HEK293 (cell line): ENCODE measurements around the gene PHC3.

ENCODE experiments used
- CTCF ChIA-PET: fragments of 350-600 bp; formaldehyde crosslinking; extraction: SDS; loops from one replicate; lab custom pipeline; 2021; ENCODE audit warnings: antibody characterized with exemption; lab: Yijun Ruan, JAX
- POLR2A ChIA-PET: fragments of 300-600 bp; formaldehyde crosslinking; extraction: SDS; loops from one replicate; lab custom pipeline; 2020; ENCODE audit warnings: antibody characterized with exemption, inconsistent platforms; lab: Yijun Ruan, JAX
- H3K27ac ChIP-seq: fragments of 200-500 bp; sonication (Bioruptor generic); 2 replicates; pipeline ENCODE4 v1.5.1; 2014; ENCODE audit warnings: low read depth, low read length, control low read depth, inconsistent platforms; ENCODE audit errors: extremely low read depth
- H3K36me3 ChIP-seq, 2 experiments: fragments of 200-500 bp in 1 of 2; sonication (Bioruptor generic) in 1 of 2; 1 replicate in 1 of 2; 2 replicates in 1 of 2; pipeline ENCODE4 v1.5.1; 2014 to 2017; ENCODE audit warnings: inconsistent platforms in 2 of 2, low read length in 2 of 2; ENCODE audit not compliant: control insufficient read depth in 2 of 2, insufficient read depth in 1 of 2
- H3K4me1 ChIP-seq: fragments of 200-500 bp; sonication (Bioruptor generic); 2 replicates; pipeline ENCODE4 v1.5.1; 2014; ENCODE audit warnings: mild to moderate bottlenecking, low read length, inconsistent platforms; ENCODE audit not compliant: control insufficient read depth, insufficient read depth
- H3K4me3 ChIP-seq: 2 replicates; pipeline ENCODE4 v1.5.1; 2011; ENCODE audit warnings: low read depth, mild to moderate bottlenecking, control low read depth, low read length, moderate library complexity
- H3K9me3 ChIP-seq: fragments of 200-500 bp; sonication (Bioruptor generic); 2 replicates; pipeline ENCODE4 v1.5.1; 2014; ENCODE audit warnings: low read depth, low read length, inconsistent platforms; ENCODE audit not compliant: control insufficient read depth, insufficient read depth
- BCL11B ChIP-seq: fragments of 450-650 bp; formaldehyde crosslinking; IDR thresholded peaks from 2 replicates; pipeline ENCODE4 v1.5.1; 2016; ENCODE audit warnings: low read depth, missing biosample characterization, missing genetic modification characterization
- MEIS1 ChIP-seq: sonication (generic); formaldehyde crosslinking; IDR thresholded peaks from 2 replicates; pipeline ENCODE4 v1.8.1; 2022; ENCODE audit warnings: missing genetic modification reagents, mild to moderate bottlenecking, borderline replicate concordance
- MYNN ChIP-seq: fragments of 450-650 bp; formaldehyde crosslinking; IDR thresholded peaks from 2 replicates; pipeline ENCODE4 v1.5.1; 2016; ENCODE audit warnings: missing biosample characterization, missing genetic modification characterization, borderline replicate concordance
- RBAK ChIP-seq: fragments of 450-650 bp; formaldehyde crosslinking; IDR thresholded peaks from 2 replicates; pipeline ENCODE4 v1.5.1; 2016; ENCODE audit warnings: missing biosample characterization, missing genetic modification characterization
- SCRT1 ChIP-seq: fragments of 450-650 bp; formaldehyde crosslinking; IDR thresholded peaks from 2 replicates; pipeline ENCODE4 v1.5.1; 2016; ENCODE audit warnings: missing biosample characterization, missing genetic modification characterization, borderline replicate concordance
- SETDB1 ChIP-seq: IDR thresholded peaks from one replicate; pipeline ENCODE4 v1.6.1; 2017; ENCODE audit warnings: mild to moderate bottlenecking, low read length, moderate library complexity, mixed read lengths; ENCODE audit not compliant: insufficient read length
- TRIM28 ChIP-seq: IDR thresholded peaks from 2 replicates; pipeline ENCODE4 v1.6.1; 2011; ENCODE audit warnings: low read length, control low read depth, borderline replicate concordance
- YY2 ChIP-seq: fragments of 450-650 bp; formaldehyde crosslinking; IDR thresholded peaks from 2 replicates; pipeline ENCODE4 v1.5.1; 2016; ENCODE audit warnings: missing biosample characterization, missing genetic modification characterization
- ZBTB20 ChIP-seq: fragments of 450-650 bp; formaldehyde crosslinking; IDR thresholded peaks from 2 replicates; pipeline ENCODE4 v1.5.1; 2016; ENCODE audit warnings: missing biosample characterization, missing genetic modification characterization
- ZNF114 ChIP-seq: fragments of 450-650 bp; formaldehyde crosslinking; IDR thresholded peaks from 2 replicates; pipeline ENCODE4 v1.5.0; 2017; ENCODE audit warnings: missing biosample characterization, missing genetic modification characterization
- ZNF24 ChIP-seq: fragments of 450-650 bp; formaldehyde crosslinking; IDR thresholded peaks from 2 replicates; pipeline ENCODE4 v1.5.1; 2016; ENCODE audit warnings: missing biosample characterization, missing genetic modification characterization
- ZNF248 ChIP-seq: fragments of 450-650 bp; formaldehyde crosslinking; IDR thresholded peaks from 2 replicates; pipeline ENCODE4 v1.5.1; 2017; ENCODE audit warnings: missing biosample characterization, missing genetic modification characterization
- ZNF292 ChIP-seq: fragments of 450-650 bp; formaldehyde crosslinking; IDR thresholded peaks from 2 replicates; pipeline ENCODE4 v1.5.1; 2016; ENCODE audit warnings: low read depth, missing biosample characterization, missing genetic modification characterization, borderline replicate concordance
- ZNF324 ChIP-seq: fragments of 450-650 bp; formaldehyde crosslinking; IDR thresholded peaks from 2 replicates; pipeline ENCODE4 v1.5.1; 2016; ENCODE audit warnings: missing biosample characterization, missing genetic modification characterization
- ZNF404 ChIP-seq: fragments of 450-650 bp; formaldehyde crosslinking; IDR thresholded peaks from 2 replicates; pipeline ENCODE4 v1.5.1; 2017; ENCODE audit warnings: missing biosample characterization, missing genetic modification characterization
- ZNF48 ChIP-seq: fragments of 450-650 bp; formaldehyde crosslinking; IDR thresholded peaks from 2 replicates; pipeline ENCODE4 v1.5.1; 2016; ENCODE audit warnings: missing biosample characterization, missing genetic modification characterization
- ZNF530 ChIP-seq: fragments of 450-650 bp; formaldehyde crosslinking; IDR thresholded peaks from 2 replicates; pipeline ENCODE4 v1.5.1; 2016; ENCODE audit warnings: low read depth, missing biosample characterization, missing genetic modification characterization
- ZNF544 ChIP-seq: fragments of 450-650 bp; formaldehyde crosslinking; IDR thresholded peaks from 2 replicates; pipeline ENCODE4 v1.5.0; 2017; ENCODE audit warnings: missing biosample characterization, missing genetic modification characterization
- ZNF623 ChIP-seq: fragments of 450-650 bp; formaldehyde crosslinking; IDR thresholded peaks from 2 replicates; pipeline ENCODE4 v1.5.1; 2016; ENCODE audit warnings: missing biosample characterization, missing genetic modification characterization
- ZNF624 ChIP-seq: fragments of 450-650 bp; formaldehyde crosslinking; IDR thresholded peaks from 2 replicates; pipeline ENCODE4 v1.5.1; 2017; ENCODE audit warnings: missing biosample characterization, missing genetic modification characterization
- ZNF658 ChIP-seq: fragments of 450-650 bp; formaldehyde crosslinking; IDR thresholded peaks from 2 replicates; pipeline ENCODE4; 2016; ENCODE audit warnings: missing biosample characterization, missing genetic modification characterization
- ZNF692 ChIP-seq: fragments of 450-650 bp; formaldehyde crosslinking; IDR thresholded peaks from 2 replicates; pipeline ENCODE4 v1.5.1; 2016; ENCODE audit warnings: missing biosample characterization, missing genetic modification characterization
- ZNF707 ChIP-seq: fragments of 450-650 bp; formaldehyde crosslinking; IDR thresholded peaks from 2 replicates; pipeline ENCODE4 v1.5.1; 2016; ENCODE audit warnings: missing biosample characterization, missing genetic modification characterization
- ZSCAN23 ChIP-seq: fragments of 450-650 bp; formaldehyde crosslinking; IDR thresholded peaks from 2 replicates; pipeline ENCODE4 v1.5.1; 2016; ENCODE audit warnings: missing biosample characterization, missing genetic modification characterization
- TF ChIP-seq, protein P1 (sequence below): fragments of 450-650 bp; formaldehyde crosslinking; IDR thresholded peaks from 2 replicates; pipeline ENCODE4 v1.5.1; 2016; ENCODE audit warnings: missing biosample characterization, missing genetic modification characterization

Gene PHC3

GRCh38 chr3:170064108-170064507, 117.4 kb downstream of the PHC3 start:
- Histone ChIP-seq H3K4me3 (no peak overlapping the region), H3K9me3 (no peaks in the 10 kb centered on the region), H3K27ac (no peak overlapping the region), H3K36me3 (no peaks in the 10 kb centered on the region), H3K4me1 (no peaks in the 10 kb centered on the region)
- CTCF ChIA-PET = interaction anchor here (0.6 kb wide), 1 partner anchor 37 kb away, joined by 3 read pairs; no protein-coding TSS in a partner anchor
- POLR2A ChIA-PET = no interaction called here
- TF ChIP-seq ZNF624 (tag by site-specific recombination) (no peak), ZNF404 (no peak), ZNF692 (no peak), ZNF658 (no peak), ZNF292 (tag by site-specific recombination) (no peak), ZNF248 (no peak), RBAK (tag by site-specific recombination) (no peak), ZNF114 (tag by site-specific recombination) (no peak), SCRT1 (tag by site-specific recombination) (no peak), YY2 (tag by site-specific recombination) (no peak), ZNF48 (tag by site-specific recombination) (no peak), ZNF544 (tag by site-specific recombination) (no peak), ZNF324 (tag by site-specific recombination) (no peak)
- TF ChIP-seq, protein P1, sequence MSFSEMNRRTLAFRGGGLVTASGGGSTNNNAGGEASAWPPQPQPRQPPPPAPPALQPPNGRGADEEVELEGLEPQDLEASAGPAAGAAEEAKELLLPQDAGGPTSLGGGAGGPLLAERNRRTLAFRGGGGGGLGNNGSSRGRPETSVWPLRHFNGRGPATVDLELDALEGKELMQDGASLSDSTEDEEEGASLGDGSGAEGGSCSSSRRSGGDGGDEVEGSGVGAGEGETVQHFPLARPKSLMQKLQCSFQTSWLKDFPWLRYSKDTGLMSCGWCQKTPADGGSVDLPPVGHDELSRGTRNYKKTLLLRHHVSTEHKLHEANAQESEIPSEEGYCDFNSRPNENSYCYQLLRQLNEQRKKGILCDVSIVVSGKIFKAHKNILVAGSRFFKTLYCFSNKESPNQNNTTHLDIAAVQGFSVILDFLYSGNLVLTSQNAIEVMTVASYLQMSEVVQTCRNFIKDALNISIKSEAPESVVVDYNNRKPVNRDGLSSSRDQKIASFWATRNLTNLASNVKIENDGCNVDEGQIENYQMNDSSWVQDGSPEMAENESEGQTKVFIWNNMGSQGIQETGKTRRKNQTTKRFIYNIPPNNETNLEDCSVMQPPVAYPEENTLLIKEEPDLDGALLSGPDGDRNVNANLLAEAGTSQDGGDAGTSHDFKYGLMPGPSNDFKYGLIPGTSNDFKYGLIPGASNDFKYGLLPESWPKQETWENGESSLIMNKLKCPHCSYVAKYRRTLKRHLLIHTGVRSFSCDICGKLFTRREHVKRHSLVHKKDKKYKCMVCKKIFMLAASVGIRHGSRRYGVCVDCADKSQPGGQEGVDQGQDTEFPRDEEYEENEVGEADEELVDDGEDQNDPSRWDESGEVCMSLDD = no peak

GRCh38 chr3:170063691-170064090, 117.8 kb downstream of the PHC3 start:
- Histone ChIP-seq H3K4me1 (no peaks in the 10 kb centered on the region), H3K4me3 (no peak overlapping the region), H3K36me3 (no peaks in the 10 kb centered on the region), H3K27ac (no peak overlapping the region), H3K9me3 (no peaks in the 10 kb centered on the region)
- no peak for TF ChIP-seq ZSCAN23
- no peak for TF ChIP-seq BCL11B (tag by site-specific recombination)
- no peak for TF ChIP-seq SETDB1
- no peak for TF ChIP-seq ZNF24
- no peak for TF ChIP-seq ZNF658
- no peak for TF ChIP-seq ZNF707 (tag by site-specific recombination)
- TF ChIP-seq MEIS1 (CRISPR knock-in tag) = no peak
- no peak for TF ChIP-seq ZNF530 (tag by site-specific recombination)
- TF ChIP-seq MYNN = no peak
- no peak for TF ChIP-seq ZBTB20 (tag by site-specific recombination)
- TF ChIP-seq ZNF623 (tag by site-specific recombination) = no peak
- TF ChIP-seq TRIM28 = no peak
- ChIA-PET POLR2A (interaction anchor here (0.7 kb wide), 1 partner anchor 213 kb away, joined by 7 read pairs; no protein-coding TSS in a partner anchor), CTCF (interaction anchor here (0.6 kb wide), 1 partner anchor 37 kb away, joined by 3 read pairs; no protein-coding TSS in a partner anchor)
